ENCODE results near the gene CHSY1. TPM values are rescaled to one million over a fixed set of nuclear protein-coding genes. Genes with fewer than 3 reads are reported as not detected.

CHSY1 gene
- total and polyA plus RNA-seq, 2 donors (not counting 1 experiment from before 2014, with no cell fraction given), result 4.7 to 20.3 TPM

DNA sequence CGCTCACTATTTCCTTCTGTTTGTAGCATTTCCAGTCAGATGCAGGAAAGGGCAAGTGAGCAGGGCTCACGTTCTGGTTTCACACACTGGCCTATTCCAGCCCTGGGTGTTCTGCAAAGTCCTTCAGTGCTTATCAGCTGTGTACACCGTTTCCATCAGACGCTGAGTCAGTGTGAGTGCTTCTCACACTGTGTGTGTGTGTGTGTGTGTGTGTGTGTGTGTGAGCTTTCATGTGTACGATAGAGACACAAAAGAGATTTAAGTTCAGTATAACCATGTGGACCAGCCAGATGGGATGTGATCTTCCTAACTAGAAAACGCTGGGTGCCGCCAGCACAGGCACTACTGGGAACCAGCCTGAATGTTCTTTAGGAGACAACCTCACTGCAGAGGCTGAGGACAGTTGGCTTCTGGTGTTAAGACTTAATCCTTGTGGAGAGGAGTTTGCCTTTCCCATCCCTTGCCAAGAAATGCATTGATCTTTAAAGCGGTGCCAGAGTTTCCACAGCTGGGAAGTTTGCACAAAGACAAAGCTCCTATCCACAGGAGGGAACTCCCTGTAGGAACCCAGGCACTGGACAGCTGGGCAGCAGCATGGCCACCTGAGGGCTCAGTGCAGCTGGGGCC, 3.9 kb upstream of the CHSY1 start:
- Histone ChIP-seq H3K4me3 (ENCODE audit: control extremely low read depth in 1 of 5, extremely low read depth in 1 of 5, insufficient read depth in 1 of 5, low read depth in 2 of 5, low read length in 4 of 5) (no peak overlapping the region), H4K20me1 (ENCODE audit: control insufficient read depth, insufficient read depth, low read length, poor library complexity, severe bottlenecking) (peaks cover 3% of the 10 kb centered on the region), H3K4me1 (ENCODE audit: control insufficient read depth in 2 of 2, insufficient read depth in 2 of 2, low read length in 2 of 2) (peaks cover 7 to 9% of the 10 kb centered on the region in 2 donors), H3K36me3 (replicated peaks in 1 of 2; ENCODE audit: control extremely low read depth in 1 of 2, control insufficient read depth in 1 of 2, extremely low read depth in 1 of 2, insufficient read depth in 2 of 2, low read length in 1 of 2) (no peaks in the 10 kb centered on the region), H3K79me2 (ENCODE audit: control insufficient read depth, insufficient read depth, low read length) (peaks cover 14% of the 10 kb centered on the region), H3K9ac (ENCODE audit: low read length) (no peak overlapping the region), H3K9me3 (ENCODE audit: control extremely low read depth in 1 of 3, control insufficient read depth in 2 of 3, insufficient read depth in 1 of 3, low read length in 2 of 3) (no peaks in the 10 kb centered on the region), H2AFZ (ENCODE audit: insufficient read depth, low read depth, low read length, poor library complexity, severe bottlenecking) (no peak overlapping the region), H3K27ac (ENCODE audit: low read length in 2 of 2) (no peak overlapping the region), H3K4me2 (replicated peaks; ENCODE audit: low read depth, low read length, poor library complexity, severe bottlenecking) (no peak overlapping the region), H3K27me3 (replicated peaks in 1 of 4; ENCODE audit: control extremely low read depth in 1 of 4, control insufficient read depth in 3 of 4, insufficient read depth in 4 of 4, low read length in 3 of 4) (peaks cover 0 to 10% (median 3%) of the 10 kb centered on the region in 4 experiments)
- Mint-ChIP-seq H3K27me3 (peaks cover 9% of the 10 kb centered on the region), H3K4me3 (no peak overlapping the region), H3K9me3 (ENCODE audit: insufficient read depth) (no peaks in the 10 kb centered on the region), H3K4me1 (peaks cover 7% of the 10 kb centered on the region), H3K27ac (no peak overlapping the region)
- WGBS (ENCODE audit: insufficient coverage), result 57% methylated on average over 6 of the region's 8 CpGs
- no peak for DNase-seq
- TF ChIP-seq, protein P1, sequence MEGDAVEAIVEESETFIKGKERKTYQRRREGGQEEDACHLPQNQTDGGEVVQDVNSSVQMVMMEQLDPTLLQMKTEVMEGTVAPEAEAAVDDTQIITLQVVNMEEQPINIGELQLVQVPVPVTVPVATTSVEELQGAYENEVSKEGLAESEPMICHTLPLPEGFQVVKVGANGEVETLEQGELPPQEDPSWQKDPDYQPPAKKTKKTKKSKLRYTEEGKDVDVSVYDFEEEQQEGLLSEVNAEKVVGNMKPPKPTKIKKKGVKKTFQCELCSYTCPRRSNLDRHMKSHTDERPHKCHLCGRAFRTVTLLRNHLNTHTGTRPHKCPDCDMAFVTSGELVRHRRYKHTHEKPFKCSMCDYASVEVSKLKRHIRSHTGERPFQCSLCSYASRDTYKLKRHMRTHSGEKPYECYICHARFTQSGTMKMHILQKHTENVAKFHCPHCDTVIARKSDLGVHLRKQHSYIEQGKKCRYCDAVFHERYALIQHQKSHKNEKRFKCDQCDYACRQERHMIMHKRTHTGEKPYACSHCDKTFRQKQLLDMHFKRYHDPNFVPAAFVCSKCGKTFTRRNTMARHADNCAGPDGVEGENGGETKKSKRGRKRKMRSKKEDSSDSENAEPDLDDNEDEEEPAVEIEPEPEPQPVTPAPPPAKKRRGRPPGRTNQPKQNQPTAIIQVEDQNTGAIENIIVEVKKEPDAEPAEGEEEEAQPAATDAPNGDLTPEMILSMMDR (IDR thresholded peaks at IDR 0.05), result no peak
- TF ChIP-seq EZH2 (IDR thresholded peaks at IDR 0.05; ENCODE audit: borderline replicate concordance, insufficient read depth, low read depth, low read length, poor library complexity, severe bottlenecking), result no peak
- CTCF ChIA-PET, result interaction anchor here (0.7 to 9.3 kb wide), 7 partner anchors 10 to 337 kb away, joined by 3 to 138 read pairs (median 6); partner anchors contain the start of gene LRRK1
- intact Hi-C loops (cut with micrococcal nuclease), result no loop called here
- ATAC-seq (ENCODE audit: low read depth), result no peak
- POLR2A ChIA-PET, result no interaction called here

DNA sequence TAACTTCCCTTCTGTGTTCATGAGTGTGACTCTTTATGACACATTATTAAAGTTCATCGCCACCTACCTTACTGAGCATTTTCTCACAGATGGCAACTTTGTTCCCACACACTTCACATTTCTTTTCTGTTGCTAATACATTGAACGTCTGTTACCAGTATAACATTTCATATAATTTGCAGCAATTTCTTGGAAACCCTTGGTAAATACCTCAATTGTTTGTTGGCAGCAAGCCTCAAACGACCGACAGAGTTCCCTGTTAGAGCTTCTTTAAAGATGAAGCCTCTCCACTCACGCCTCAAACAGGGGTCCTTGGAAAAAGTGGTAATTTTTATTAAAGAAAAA, 3.2 kb upstream of the CHSY1 start:
- Histone ChIP-seq H3K27ac (ENCODE audit: low read length in 2 of 2) (no peak overlapping the region), H3K9me3 (ENCODE audit: control extremely low read depth in 1 of 3, control insufficient read depth in 2 of 3, insufficient read depth in 1 of 3, low read length in 2 of 3) (no peaks in the 10 kb centered on the region), H3K4me2 (replicated peaks; ENCODE audit: low read depth, low read length, poor library complexity, severe bottlenecking) (no peak overlapping the region), H4K20me1 (ENCODE audit: control insufficient read depth, insufficient read depth, low read length, poor library complexity, severe bottlenecking) (peaks cover 10% of the 10 kb centered on the region), H2AFZ (ENCODE audit: insufficient read depth, low read depth, low read length, poor library complexity, severe bottlenecking) (no peak overlapping the region), H3K4me3 (ENCODE audit: control extremely low read depth in 1 of 5, extremely low read depth in 1 of 5, insufficient read depth in 1 of 5, low read depth in 2 of 5, low read length in 4 of 5) (no peak overlapping the region), H3K27me3 (replicated peaks in 1 of 4; ENCODE audit: control extremely low read depth in 1 of 4, control insufficient read depth in 3 of 4, insufficient read depth in 4 of 4, low read length in 3 of 4) (peaks cover 0 to 10% (median 3%) of the 10 kb centered on the region in 4 experiments), H3K4me1 (ENCODE audit: control insufficient read depth in 2 of 2, insufficient read depth in 2 of 2, low read length in 2 of 2) (peaks cover 14 to 16% of the 10 kb centered on the region in 2 donors), H3K9ac (ENCODE audit: low read length) (no peak overlapping the region), H3K79me2 (ENCODE audit: control insufficient read depth, insufficient read depth, low read length) (peaks cover 21% of the 10 kb centered on the region), H3K36me3 (replicated peaks in 1 of 2; ENCODE audit: control extremely low read depth in 1 of 2, control insufficient read depth in 1 of 2, extremely low read depth in 1 of 2, insufficient read depth in 2 of 2, low read length in 1 of 2) (no peaks in the 10 kb centered on the region)
- H3K9me3 Mint-ChIP-seq (ENCODE audit: insufficient read depth), result no peaks in the 10 kb centered on the region
- intact Hi-C loops (cut with micrococcal nuclease), result no loop called here
- peaks cover 6% of the 10 kb centered on the region for H3K27me3 Mint-ChIP-seq
- H3K4me1 Mint-ChIP-seq, result peaks cover 14% of the 10 kb centered on the region
- POLR2A ChIA-PET, result no interaction called here
- CTCF ChIA-PET, result interaction anchor here (4.7 to 9.3 kb wide), 3 partner anchors 9 to 243 kb away, joined by 33 to 138 read pairs (median 133); no protein-coding TSS in a partner anchor
- no peak overlapping the region for H3K4me3 Mint-ChIP-seq
- WGBS (ENCODE audit: insufficient coverage), result 71% methylated on average over 2 of the region's 5 CpGs
- ATAC-seq (ENCODE audit: low read depth) (no peak), DNase-seq (no peak)
- TF ChIP-seq, protein P1 (IDR thresholded peaks at IDR 0.05), result no peak
- TF ChIP-seq EZH2 (IDR thresholded peaks at IDR 0.05; ENCODE audit: borderline replicate concordance, insufficient read depth, low read depth, low read length, poor library complexity, severe bottlenecking), result no peak
- H3K27ac Mint-ChIP-seq, result no peak overlapping the region
